GM12878 (cell line): ENCODE results near the gene GRIN3A. TPM values are rescaled to one million over a fixed set of nuclear protein-coding genes. Genes with fewer than 3 reads are reported as not detected.

Source experiments
- ATAC-seq: fragments of 200-7000 bp; cut with Tn5 transposase; 3 replicates; pipeline ENCODE4 v1.9.1; 2020; ENCODE audit warnings: mild to moderate bottlenecking, moderate library complexity
- BruUV-seq: library from RNA; stranded (reverse); fragments of 400-500 nt; replicated peaks from 2 replicates; lab custom pipeline; 2021; lab: Mats Ljungman, UMichigan
- CTCF ChIA-PET: fragments of 300-600 bp; sonication (Branson Sonifier 250); formaldehyde crosslinking; extraction: SDS; loops from one replicate; lab custom pipeline; 2021; ENCODE audit warnings: inconsistent platforms; lab: Yijun Ruan, JAX
- POLR2A ChIA-PET: fragments of 350-600 bp; formaldehyde crosslinking; extraction: SDS; loops from one replicate; lab custom pipeline; 2021; ENCODE audit warnings: inconsistent platforms; lab: Charles Lee
- RAD21 ChIA-PET: fragments of 300-600 bp; sonication (Branson Sonifier 250); formaldehyde crosslinking; loops from one replicate; lab custom pipeline; 2023; ENCODE audit warnings: antibody characterized with exemption; ENCODE audit not compliant: unreplicated experiment; lab: Charles Lee
- SMC1A ChIA-PET: fragments of 300-600 bp; sonication (Branson Sonifier 250); formaldehyde crosslinking; loops from one replicate; lab custom pipeline; 2023; ENCODE audit not compliant: unreplicated experiment, uncharacterized antibody; lab: Charles Lee
- DNase-seq: peaks from one replicate; pipeline ENCODE4 v3.0.0-alpha.2; 2011; ENCODE audit warnings: low read depth, low spot score
- FAIRE-seq: peaks from 3 replicates; lab custom pipeline; 2011; peaks lifted over from hg19 to GRCh38; lab: Jason Lieb, UNC
- H2AFZ ChIP-seq: 2 replicates; pipeline ENCODE4 v1.6.0; 2011; ENCODE audit warnings: low read depth, low read length, control low read depth; ENCODE audit not compliant: control insufficient read depth
- H3K27ac ChIP-seq: 2 replicates; pipeline ENCODE4 v1.5.1; 2011; ENCODE audit warnings: control low read depth; ENCODE audit not compliant: control insufficient read depth, insufficient read depth
- H3K27me3 ChIP-seq, 2 experiments: replicated peaks in 1 of 2; 2 replicates each; pipeline versions ENCODE4 v1.6.0 to v1.6.1; 2011; ENCODE audit warnings: low read length in 1 of 2; ENCODE audit not compliant: control insufficient read depth in 2 of 2, insufficient read depth in 2 of 2
- H3K36me3 ChIP-seq, 2 experiments: 2 replicates each; pipeline ENCODE4 v1.5.1; 2011; ENCODE audit warnings: low read length in 1 of 2; ENCODE audit not compliant: control insufficient read depth in 2 of 2, insufficient read depth in 2 of 2
- H3K4me1 ChIP-seq: 2 replicates; pipeline ENCODE4 v1.6.1; 2011; ENCODE audit warnings: mild to moderate bottlenecking, low read length, moderate library complexity, mixed read lengths; ENCODE audit not compliant: control insufficient read depth, insufficient read depth
- H3K4me2 ChIP-seq: 2 replicates; pipeline ENCODE4 v1.6.0; 2011; ENCODE audit warnings: control low read depth; ENCODE audit not compliant: control insufficient read depth, insufficient read depth
- H3K4me3 ChIP-seq: fragments of 200-600 bp; sonication (generic); 2 replicates; pipeline ENCODE4 v1.5.1; 2016
- H3K79me2 ChIP-seq: 2 replicates; pipeline ENCODE4 v1.6.0; 2011; ENCODE audit warnings: low read length; ENCODE audit not compliant: control insufficient read depth, insufficient read depth
- H3K9ac ChIP-seq: 2 replicates; pipeline ENCODE4 v1.8.0; 2011; ENCODE audit warnings: low read length, control low read depth, mixed read lengths; ENCODE audit not compliant: control insufficient read depth, insufficient read depth
- H3K9me3 ChIP-seq: replicated peaks from 3 replicates; pipeline ENCODE4 v1.5.1; 2011; ENCODE audit warnings: mild to moderate bottlenecking, low read length; ENCODE audit not compliant: control insufficient read depth, insufficient read depth
- H4K20me1 ChIP-seq: 2 replicates; pipeline ENCODE4 v1.6.0; 2011; ENCODE audit not compliant: control insufficient read depth, insufficient read depth
- CEBPB ChIP-seq, 2 experiments: fragments of 150-350 bp in 1 of 2; IDR thresholded peaks; 2 replicates each; pipeline ENCODE4 v1.6.1; 2012 to 2014; ENCODE audit warnings: low read depth in 2 of 2, low read length in 2 of 2, borderline replicate concordance in 1 of 2, inconsistent platforms in 1 of 2
- CHD1 ChIP-seq: IDR thresholded peaks from 2 replicates; pipeline ENCODE4 v1.6.1; 2012; ENCODE audit warnings: low read depth, low read length, improper control_type of control experiment
- CUX1 ChIP-seq: IDR thresholded peaks from 2 replicates; pipeline ENCODE4 v1.6.1; 2012; ENCODE audit warnings: improper control_type of control experiment, low read depth, low read length; ENCODE audit not compliant: insufficient replicate concordance
- ETV6 ChIP-seq, 2 experiments: fragments of 450-650 bp in 1 of 2; IDR thresholded peaks in 1 of 2; conservative IDR thresholded peaks in 1 of 2; 2 replicates each; pipeline ENCODE4 v1.6.1; 2014; ENCODE audit warnings: antibody characterized with exemption in 1 of 2, borderline replicate concordance in 1 of 2, low read depth in 1 of 2, mild to moderate bottlenecking in 1 of 2, moderate library complexity in 1 of 2
- FOS ChIP-seq: IDR thresholded peaks from 3 replicates; pipeline ENCODE4 v1.6.1; 2011; ENCODE audit warnings: borderline replicate concordance; ENCODE audit not compliant: insufficient read length; ENCODE audit errors: extremely low read depth
- HDAC2 ChIP-seq: fragments of 200-600 bp; sonication (generic); IDR thresholded peaks from 2 replicates; pipeline ENCODE4 v1.6.1; 2017
- LARP7 ChIP-seq: fragments of 450-650 bp; IDR thresholded peaks from 2 replicates; pipeline ENCODE4 v1.6.1; 2017; ENCODE audit warnings: mild to moderate bottlenecking
- RAD51 ChIP-seq: fragments of 450-650 bp; IDR thresholded peaks from 2 replicates; pipeline ENCODE4 v1.6.1; 2016; ENCODE audit warnings: moderate library complexity, mild to moderate bottlenecking, inconsistent platforms
- SIN3A ChIP-seq: IDR thresholded peaks from 2 replicates; pipeline ENCODE4 v1.6.1; 2012; ENCODE audit warnings: low read depth, low read length, improper control_type of control experiment
- SREBF2 ChIP-seq: IDR thresholded peaks from 2 replicates; pipeline ENCODE4 v1.6.1; 2012; ENCODE audit warnings: mild to moderate bottlenecking, low read length
- SRF ChIP-seq, 2 experiments: IDR thresholded peaks; 2 replicates each; pipeline ENCODE4 v1.6.1; 2011; ENCODE audit warnings: low read depth in 2 of 2, low read length in 2 of 2, mild to moderate bottlenecking in 1 of 2, moderate library complexity in 1 of 2
- ZNF384 ChIP-seq: IDR thresholded peaks from 2 replicates; pipeline ENCODE4 v1.6.1; 2012; ENCODE audit warnings: low read depth, mild to moderate bottlenecking, low read length, improper control_type of control experiment, borderline replicate concordance
- whole genome bisulfite sequencing: methylation state at CpG from one replicate; pipeline ENCODE4 v1.1.6; 2016; ENCODE audit warnings: low lambda C conversion rate; ENCODE audit not compliant: insufficient replicate concordance, insufficient coverage; ENCODE audit errors: missing lambda C conversion rate; 5-methylcytosine and 5-hydroxymethylcytosine counted together
- in situ Hi-C: fragments of 300-500 bp; cut with MboI; formaldehyde crosslinking; loops from 9 replicates; pipeline ENCODE4 v1.14.3; 2018; ENCODE audit warnings: mixed read lengths
- intact Hi-C: fragments of 100-400 bp; cut with micrococcal nuclease; formaldehyde crosslinking; loops from one replicate; pipeline ENCODE4 v1.14.2; 2022; ENCODE audit not compliant: unreplicated experiment
- polyA plus RNA-seq, 11 experiments: library from polyadenylated mRNA; depleted of rRNA in 4 of 11; unstranded in 6 of 11; stranded (reverse) in 5 of 11; fragments of >200 nt; fragmentation: Nextera tagmentation in 4 of 11; fragmentation: Illumina TruSeq in 1 of 11; extraction: Ambion mirVana in 4 of 11; extraction: Trizol in 1 of 11; gene quantifications; 1 replicate in 1 of 11; 2 replicates in 10 of 11; pipeline versions ENCODE4 v1.2.1 to v1.2.3, GENCODE V29; 2011 to 2016; ENCODE audit warnings: inconsistent platforms in 2 of 11, missing spikeins in 2 of 11, low read depth in 1 of 11
- total RNA-seq, 4 experiments: library from RNA; depleted of rRNA in 3 of 4; stranded (reverse); fragments of >200 nt in 3 of 4; fragmentation: Illumina TruSeq in 1 of 4; extraction: Trizol in 1 of 4; gene quantifications; 2 replicates each; pipeline versions ENCODE4 v1.2.1 to v1.2.3, GENCODE V29; 2013 to 2021

GRIN3A gene
- total and polyA plus RNA-seq, 10 of the 15 experiments (the other 5 are each of a cell fraction or from before 2014, with no cell fraction given), result 0.03 to 0.05 (median 0.04) TPM; not detected in 7

- Histone ChIP-seq H2AFZ (no peak overlapping the region), H3K9ac (no peak overlapping the region), H3K27ac (no peak overlapping the region), H3K4me3 (no peak overlapping the region), H3K27me3 (no peaks in the 10 kb centered on the region), H3K9me3 (no peaks in the 10 kb centered on the region), H3K4me2 (no peak overlapping the region), H3K79me2 (peaks cover 6% of the 10 kb centered on the region), H3K36me3 (peaks cover 0 to 11% of the 10 kb centered on the region in 2 experiments; a peak in 1 of 4 replicates), H4K20me1 (no peaks in the 10 kb centered on the region; the same call in 1 of the 2 replicates), H3K4me1 (no peaks in the 10 kb centered on the region)
- no TSS peak for BruUV-seq
- DNase-seq, result no peak
- FAIRE-seq, result no peak
- ChIA-PET CTCF (interaction anchor here (0.9 to 2.5 kb wide), 6 partner anchors 11 to 172 kb away, joined by 3 to 7 read pairs (median 4); no protein-coding TSS in a partner anchor), RAD21 (no interaction called here), POLR2A (no interaction called here), SMC1A (interaction anchor here (0.9 kb wide), 1 partner anchor 27 kb away, joined by 3 read pairs; no protein-coding TSS in a partner anchor)
- ATAC-seq, result no peak
- WGBS, result 96% methylated on average over 8 of the region's 8 CpGs
- TF ChIP-seq LARP7 (no peak), HDAC2 (no peak), RAD51 (no peak), SRF (IDR thresholded peaks at IDR 0.05; ENCODE audit: low read depth in 2 of 2, low read length in 2 of 2) (no peak), SREBF2 (no peak), FOS (no peak), CHD1 (no peak)
- intact Hi-C loops, result no loop called here
- in situ Hi-C loops, result no loop called here
Observed at GRCh38 chr9:101540069-101540468, 198.4 kb downstream of the GRIN3A start.

GRCh38 chr9:101536938-101537337 lies 201.5 kb downstream of the GRIN3A start:
- Histone ChIP-seq H3K27me3 (no peaks in the 10 kb centered on the region), H3K27ac (no peak overlapping the region), H4K20me1 (no peaks in the 10 kb centered on the region; the same call in 1 of the 2 replicates), H3K79me2 (peaks cover 15% of the 10 kb centered on the region), H3K4me2 (no peak overlapping the region), H3K4me3 (no peak overlapping the region), H3K9me3 (no peaks in the 10 kb centered on the region), H3K4me1 (no peaks in the 10 kb centered on the region), H3K9ac (no peak overlapping the region), H3K36me3 (peaks cover 0 to 11% of the 10 kb centered on the region in 2 experiments; a peak in 1 of 4 replicates), H2AFZ (no peak overlapping the region)
- DNase-seq, result no peak
- ChIA-PET POLR2A (no interaction called here), CTCF (interaction anchor here (0.8 to 16.7 kb wide), 4 partner anchors 13 to 91 kb away, joined by 3 to 228 read pairs (median 6); no protein-coding TSS in a partner anchor), SMC1A (interaction anchor here (0.5 to 1.3 kb wide), 3 partner anchors 21 to 78 kb away, joined by 3 read pairs; no protein-coding TSS in a partner anchor), RAD21 (interaction anchor here (1.6 kb wide), 1 partner anchor 21 kb away, joined by 3 read pairs; no protein-coding TSS in a partner anchor)
- in situ Hi-C loops, result no loop called here
- whole genome bisulfite sequencing, result 95% methylated on average over 2 of the region's 2 CpGs
- no TSS peak for BruUV-seq
- ATAC-seq, result no peak
- no peak for FAIRE-seq
- intact Hi-C loops, result no loop called here
- TF ChIP-seq LARP7 (no peak), CUX1 (no peak), ETV6 (conservative IDR thresholded peaks at IDR 0.05 in 1 of 2, IDR thresholded peaks at IDR 0.05 in 1 of 2; ENCODE audit: borderline replicate concordance in 1 of 2, low read depth in 1 of 2) (no peak), SIN3A (0 out of 2 replicates have a peak, but pooled peaks have one; percentile 33), ZNF384 (no peak), CEBPB (IDR thresholded peaks at IDR 0.05; ENCODE audit: borderline replicate concordance in 1 of 2, low read depth in 2 of 2, low read length in 2 of 2) (no peak)
